HepG2 (cell line): ENCODE results near the gene UQCRFS1. TPM values are rescaled to one million over a fixed set of nuclear protein-coding genes. Genes with fewer than 3 reads are reported as not detected.
A peak's percentile ranks its signal among the peaks of the same experiment; 100 is the strongest.

Source experiments
- CENPX ChIP-seq: sonication (generic); formaldehyde crosslinking; IDR thresholded peaks from 2 replicates; pipeline ENCODE4 v1.9.0; 2021; ENCODE audit warnings: mild to moderate bottlenecking, missing genetic modification reagents, moderate library complexity
- HNRNPH1 ChIP-seq: fragments of 200-400 bp; formaldehyde crosslinking; optimal IDR thresholded peaks from 2 replicates; pipeline ENCODE3; 2017; ENCODE audit warnings: mild to moderate bottlenecking, low read depth, low read length
- NFYC ChIP-seq: IDR thresholded peaks from 2 replicates; pipeline ENCODE4 v1.6.1; 2016; ENCODE audit warnings: missing genetic modification reagents, missing compliant biosample characterization
- PTBP1 ChIP-seq: fragments of 200-400 bp; formaldehyde crosslinking; IDR thresholded peaks from 2 replicates; pipeline ENCODE4 v1.6.1; 2018; ENCODE audit warnings: low read length, low read depth; ENCODE audit not compliant: poor library complexity, severe bottlenecking
- SALL1 ChIP-seq: sonication (generic); formaldehyde crosslinking; IDR thresholded peaks from 2 replicates; pipeline ENCODE4 v1.8.0; 2022; ENCODE audit warnings: mild to moderate bottlenecking, missing genetic modification reagents
- SRY ChIP-seq: sonication (generic); formaldehyde crosslinking; IDR thresholded peaks from 2 replicates; pipeline ENCODE4 v1.8.0; 2022; ENCODE audit warnings: mild to moderate bottlenecking, missing genetic modification reagents
- TBX2 ChIP-seq: sonication (generic); formaldehyde crosslinking; IDR thresholded peaks from 2 replicates; pipeline ENCODE4 v1.5.0; 2020; ENCODE audit warnings: missing genetic modification reagents, mild to moderate bottlenecking, borderline replicate concordance
- TFDP2 ChIP-seq: sonication (generic); formaldehyde crosslinking; IDR thresholded peaks from 2 replicates; pipeline ENCODE4 v1.4.0; 2020; ENCODE audit warnings: missing genetic modification reagents
- UBTF ChIP-seq: sonication (generic); formaldehyde crosslinking; IDR thresholded peaks from 2 replicates; pipeline ENCODE4 v1.4.0; 2020; ENCODE audit warnings: mild to moderate bottlenecking, missing genetic modification reagents
- ZFP91 ChIP-seq: sonication (generic); formaldehyde crosslinking; IDR thresholded peaks from 2 replicates; pipeline ENCODE4 v1.9.0; 2022; ENCODE audit warnings: missing genetic modification reagents, mild to moderate bottlenecking, borderline replicate concordance
- ZFY ChIP-seq: sonication (generic); formaldehyde crosslinking; IDR thresholded peaks from 2 replicates; pipeline ENCODE4 v1.4.0; 2020; ENCODE audit warnings: missing genetic modification reagents
- ZNF329 ChIP-seq: sonication (generic); formaldehyde crosslinking; IDR thresholded peaks from 2 replicates; pipeline ENCODE4 v1.9.0; 2021; ENCODE audit warnings: low read depth, mild to moderate bottlenecking, missing genetic modification reagents
- ZNF629 ChIP-seq: sonication (generic); formaldehyde crosslinking; conservative IDR thresholded peaks from 2 replicates; pipeline ENCODE4 v1.5.0; 2020; ENCODE audit warnings: missing genetic modification reagents
- ZNF660 ChIP-seq: sonication (generic); formaldehyde crosslinking; IDR thresholded peaks from 2 replicates; pipeline ENCODE4 v1.5.1; 2020; ENCODE audit warnings: mild to moderate bottlenecking, low read depth, missing genetic modification reagents, borderline replicate concordance
- ZNF772 ChIP-seq: sonication (generic); formaldehyde crosslinking; IDR thresholded peaks from 2 replicates; pipeline ENCODE4 v1.5.0; 2020; ENCODE audit warnings: mild to moderate bottlenecking, missing genetic modification reagents
- ZNF773 ChIP-seq: sonication (generic); formaldehyde crosslinking; IDR thresholded peaks from 2 replicates; pipeline ENCODE4 v1.4.0; 2020; ENCODE audit warnings: missing genetic modification reagents, borderline replicate concordance
- polyA plus RNA-seq, 8 experiments: library from polyadenylated mRNA; depleted of rRNA in 3 of 8; stranded (reverse) in 7 of 8; unstranded in 1 of 8; fragments of >200 nt; fragmentation: Illumina TruSeq in 4 of 8; extraction: Trizol in 4 of 8; gene quantifications; 2 replicates each; pipeline versions ENCODE4 v1.2.1 to v1.2.3, GENCODE V29; 2011 to 2016; ENCODE audit warnings: low read depth in 4 of 8, missing spikeins in 1 of 8, mixed read lengths in 1 of 8; ENCODE audit not compliant: insufficient read depth in 1 of 8
- total RNA-seq, 5 experiments: library from RNA; depleted of rRNA; stranded (reverse); fragments of >200 nt; fragmentation: Illumina TruSeq; extraction: Trizol; gene quantifications; 2 replicates each; pipeline ENCODE4 v1.2.3, GENCODE V29; 2016; ENCODE audit warnings: low read depth in 1 of 5
- TF ChIP-seq, protein P1 (sequence below): sonication (generic); formaldehyde crosslinking; IDR thresholded peaks from 2 replicates; pipeline ENCODE4 v1.5.1; 2020; ENCODE audit warnings: mild to moderate bottlenecking, missing genetic modification reagents, borderline replicate concordance
- TF ChIP-seq, protein P2 (sequence below): sonication (generic); formaldehyde crosslinking; conservative IDR thresholded peaks from 2 replicates; pipeline ENCODE4 v1.4.0; 2020; ENCODE audit warnings: missing genetic modification reagents
- TF ChIP-seq, protein P3 (sequence below): IDR thresholded peaks from 2 replicates; pipeline ENCODE4 v1.6.1; 2012; ENCODE audit warnings: inconsistent platforms

Gene UQCRFS1
- total and polyA plus RNA-seq, 2 of the 13 experiments (the other 11 are each of a cell fraction or from before 2014, with no cell fraction given), result 49.5 to 51.1 TPM

GRCh38 chr19:29212648-29213573 lies at the start of gene UQCRFS1 (continued):
- TF ChIP-seq ZNF660 (no peak), TBX2 (CRISPR knock-in tag) (peak; percentile 36; the same call in 1 of the 2 replicates), ZNF773 (CRISPR knock-in tag) (peak; percentile 69; the same call in 1 of the 2 replicates), TFDP2 (CRISPR knock-in tag) (peak; percentile 65; the same call in 1 of the 2 replicates), ZNF329 (CRISPR knock-in tag) (peak; percentile 70; the same call in 1 of the 2 replicates), ZFP91 (CRISPR knock-in tag) (peak; percentile 52; the same call in 1 of the 2 replicates), CENPX (CRISPR knock-in tag) (no peak), SRY (CRISPR knock-in tag) (no peak), ZNF772 (CRISPR knock-in tag) (peak; percentile 75; the same call in 1 of the 2 replicates), HNRNPH1 (no peak), SALL1 (peak; percentile 59), NFYC (CRISPR knock-in tag) (0 out of 2 replicates have a peak, but pooled peaks have one; percentile 12), UBTF (peak; percentile 86; the same call in 1 of the 2 replicates), ZFY (CRISPR knock-in tag) (peak; percentile 96), PTBP1 (no peak), ZNF629 (CRISPR knock-in tag) (no peak)
- TF ChIP-seq, protein P1, sequence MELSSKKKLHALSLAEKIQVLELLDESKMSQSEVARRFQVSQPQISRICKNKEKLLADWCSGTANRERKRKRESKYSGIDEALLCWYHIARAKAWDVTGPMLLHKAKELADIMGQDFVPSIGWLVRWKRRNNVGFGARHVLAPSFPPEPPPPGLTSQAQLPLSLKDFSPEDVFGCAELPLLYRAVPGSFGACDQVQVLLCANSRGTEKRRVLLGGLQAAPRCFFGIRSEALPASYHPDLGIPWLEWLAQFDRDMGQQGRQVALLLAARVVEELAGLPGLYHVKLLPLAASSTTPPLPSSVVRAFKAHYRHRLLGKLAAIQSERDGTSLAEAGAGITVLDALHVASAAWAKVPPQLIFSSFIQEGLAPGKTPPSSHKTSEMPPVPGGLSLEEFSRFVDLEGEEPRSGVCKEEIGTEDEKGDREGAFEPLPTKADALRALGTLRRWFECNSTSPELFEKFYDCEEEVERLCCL (CRISPR knock-in tag), result no peak
- TF ChIP-seq, protein P2, sequence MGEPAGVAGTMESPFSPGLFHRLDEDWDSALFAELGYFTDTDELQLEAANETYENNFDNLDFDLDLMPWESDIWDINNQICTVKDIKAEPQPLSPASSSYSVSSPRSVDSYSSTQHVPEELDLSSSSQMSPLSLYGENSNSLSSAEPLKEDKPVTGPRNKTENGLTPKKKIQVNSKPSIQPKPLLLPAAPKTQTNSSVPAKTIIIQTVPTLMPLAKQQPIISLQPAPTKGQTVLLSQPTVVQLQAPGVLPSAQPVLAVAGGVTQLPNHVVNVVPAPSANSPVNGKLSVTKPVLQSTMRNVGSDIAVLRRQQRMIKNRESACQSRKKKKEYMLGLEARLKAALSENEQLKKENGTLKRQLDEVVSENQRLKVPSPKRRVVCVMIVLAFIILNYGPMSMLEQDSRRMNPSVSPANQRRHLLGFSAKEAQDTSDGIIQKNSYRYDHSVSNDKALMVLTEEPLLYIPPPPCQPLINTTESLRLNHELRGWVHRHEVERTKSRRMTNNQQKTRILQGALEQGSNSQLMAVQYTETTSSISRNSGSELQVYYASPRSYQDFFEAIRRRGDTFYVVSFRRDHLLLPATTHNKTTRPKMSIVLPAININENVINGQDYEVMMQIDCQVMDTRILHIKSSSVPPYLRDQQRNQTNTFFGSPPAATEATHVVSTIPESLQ (CRISPR knock-in tag), result no peak
- TF ChIP-seq, protein P3, sequence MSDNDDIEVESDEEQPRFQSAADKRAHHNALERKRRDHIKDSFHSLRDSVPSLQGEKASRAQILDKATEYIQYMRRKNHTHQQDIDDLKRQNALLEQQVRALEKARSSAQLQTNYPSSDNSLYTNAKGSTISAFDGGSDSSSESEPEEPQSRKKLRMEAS, result peak; percentile 30; the same call in 1 of the 2 replicates
